Left ventricle myocardium inferior (tissue), 1 donor: ENCODE data around the gene SESTD1. TPM values are rescaled to one million over a fixed set of nuclear protein-coding genes. Genes with fewer than 3 reads are reported as not detected.
"Not testable (repeated sequence)": the region's sequence is repeated elsewhere in the genome, so short reads cannot be mapped to it uniquely, and the experiment has no call there.

ENCODE experiments used
- DNase-seq: peaks from one replicate; pipeline ENCODE4 v3.0.0-alpha.2; 2020
- H3K27ac ChIP-seq: fragments of 200-600 bp; replicated peaks from 2 replicates; pipeline ENCODE4 v1.8.0; 2021
- H3K27me3 ChIP-seq: fragments of 200-600 bp; 2 replicates; pipeline ENCODE4 v1.8.0; 2021; ENCODE audit warnings: low read depth
- H3K36me3 ChIP-seq: fragments of 200-600 bp; 2 replicates; pipeline ENCODE4 v1.8.0; 2021
- H3K4me1 ChIP-seq: fragments of 200-600 bp; 2 replicates; pipeline ENCODE4 v1.8.0; 2021
- H3K4me3 ChIP-seq: fragments of 200-600 bp; 2 replicates; pipeline ENCODE4 v1.8.0; 2021; ENCODE audit warnings: mild to moderate bottlenecking, moderate library complexity
- H3K9me3 ChIP-seq: fragments of 200-600 bp; replicated peaks from 2 replicates; pipeline ENCODE4 v1.8.0; 2021
- intact Hi-C: fragments of 100-400 bp; cut with micrococcal nuclease; formaldehyde crosslinking; loops from one replicate; pipeline ENCODE4 v1.11.0; 2022
- total RNA-seq: library from RNA; stranded (reverse); fragmentation: NEBNext Ultra II Directional; extraction: Animal tissue kit (Norgen Biotek cat#: 25700); gene quantifications from one replicate; pipeline ENCODE4 v1.2.1, GENCODE V29; 2021
- TF ChIP-seq, protein P1 (sequence below): fragments of 200-600 bp; IDR thresholded peaks from 2 replicates; pipeline ENCODE4 v1.8.0; 2021; ENCODE audit warnings: antibody characterized with exemption, mild to moderate bottlenecking, borderline replicate concordance
- donor health status: DM: no; HTN: yes; CAD: no; lungs with severe emphysema.

SESTD1 gene
- total RNA-seq, 1 donor from 2014 or later = 33.7 TPM

DNA sequence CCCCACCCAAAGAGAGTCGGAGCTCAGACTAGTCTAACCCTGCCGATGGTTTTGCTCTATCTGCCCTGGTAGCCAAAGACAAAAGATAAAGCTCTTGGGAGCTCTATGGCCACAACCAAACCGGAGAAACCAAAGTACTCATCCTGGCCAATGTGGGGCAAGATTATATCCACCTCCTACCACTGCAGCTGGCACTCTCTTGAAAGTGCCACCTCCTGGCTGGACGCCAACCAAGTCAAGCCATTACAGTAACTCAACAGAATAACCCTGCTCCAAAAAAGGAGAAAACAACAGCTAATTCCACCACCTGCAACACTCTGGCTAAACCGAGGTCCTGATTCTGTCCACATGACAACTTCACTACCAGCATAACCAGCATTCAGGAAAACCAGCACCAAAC, 57.6 kb downstream of the SESTD1 start:
- intact Hi-C loops = no loop called here
- H3K27me3 ChIP-seq = no peaks in the 10 kb centered on the region
- peaks cover 75% of the 10 kb centered on the region for H3K9me3 ChIP-seq
- H3K4me1 ChIP-seq = peaks cover 11% of the 10 kb centered on the region
- no peaks in the 10 kb centered on the region for H3K36me3 ChIP-seq
- TF ChIP-seq, protein P1, sequence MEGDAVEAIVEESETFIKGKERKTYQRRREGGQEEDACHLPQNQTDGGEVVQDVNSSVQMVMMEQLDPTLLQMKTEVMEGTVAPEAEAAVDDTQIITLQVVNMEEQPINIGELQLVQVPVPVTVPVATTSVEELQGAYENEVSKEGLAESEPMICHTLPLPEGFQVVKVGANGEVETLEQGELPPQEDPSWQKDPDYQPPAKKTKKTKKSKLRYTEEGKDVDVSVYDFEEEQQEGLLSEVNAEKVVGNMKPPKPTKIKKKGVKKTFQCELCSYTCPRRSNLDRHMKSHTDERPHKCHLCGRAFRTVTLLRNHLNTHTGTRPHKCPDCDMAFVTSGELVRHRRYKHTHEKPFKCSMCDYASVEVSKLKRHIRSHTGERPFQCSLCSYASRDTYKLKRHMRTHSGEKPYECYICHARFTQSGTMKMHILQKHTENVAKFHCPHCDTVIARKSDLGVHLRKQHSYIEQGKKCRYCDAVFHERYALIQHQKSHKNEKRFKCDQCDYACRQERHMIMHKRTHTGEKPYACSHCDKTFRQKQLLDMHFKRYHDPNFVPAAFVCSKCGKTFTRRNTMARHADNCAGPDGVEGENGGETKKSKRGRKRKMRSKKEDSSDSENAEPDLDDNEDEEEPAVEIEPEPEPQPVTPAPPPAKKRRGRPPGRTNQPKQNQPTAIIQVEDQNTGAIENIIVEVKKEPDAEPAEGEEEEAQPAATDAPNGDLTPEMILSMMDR = no peak
- no peak for DNase-seq
- no peak overlapping the region for H3K4me3 ChIP-seq
- no peak overlapping the region for H3K27ac ChIP-seq

DNA sequence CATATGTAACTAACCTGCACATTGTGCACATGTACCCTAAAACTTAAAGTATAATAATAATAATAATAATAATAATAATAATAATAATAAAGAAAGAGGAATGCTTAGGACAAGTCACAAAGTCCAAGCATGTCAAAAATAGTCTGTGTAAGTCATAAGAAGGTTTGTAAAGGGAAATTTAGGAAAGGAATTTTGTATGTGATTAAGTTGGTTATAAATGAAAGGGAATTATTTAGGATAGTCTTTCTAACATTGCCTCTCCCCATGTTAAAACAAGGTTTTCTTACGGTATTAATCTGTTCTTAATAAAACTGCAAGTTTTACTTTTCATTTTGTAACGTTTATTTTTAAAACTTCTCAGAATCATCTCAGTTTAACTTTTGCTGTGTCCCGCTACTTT, 62.8 kb downstream of the SESTD1 start:
- TF ChIP-seq, protein P1 = no peak
- Histone ChIP-seq H3K9me3 (peaks cover 49% of the 10 kb centered on the region), H3K4me3 (no peak overlapping the region), H3K4me1 (peaks cover 11% of the 10 kb centered on the region), H3K27me3 (no peaks in the 10 kb centered on the region), H3K27ac (no peak overlapping the region), H3K36me3 (no peaks in the 10 kb centered on the region)
- DNase-seq = no peak
- intact Hi-C loops = no loop called here

DNA sequence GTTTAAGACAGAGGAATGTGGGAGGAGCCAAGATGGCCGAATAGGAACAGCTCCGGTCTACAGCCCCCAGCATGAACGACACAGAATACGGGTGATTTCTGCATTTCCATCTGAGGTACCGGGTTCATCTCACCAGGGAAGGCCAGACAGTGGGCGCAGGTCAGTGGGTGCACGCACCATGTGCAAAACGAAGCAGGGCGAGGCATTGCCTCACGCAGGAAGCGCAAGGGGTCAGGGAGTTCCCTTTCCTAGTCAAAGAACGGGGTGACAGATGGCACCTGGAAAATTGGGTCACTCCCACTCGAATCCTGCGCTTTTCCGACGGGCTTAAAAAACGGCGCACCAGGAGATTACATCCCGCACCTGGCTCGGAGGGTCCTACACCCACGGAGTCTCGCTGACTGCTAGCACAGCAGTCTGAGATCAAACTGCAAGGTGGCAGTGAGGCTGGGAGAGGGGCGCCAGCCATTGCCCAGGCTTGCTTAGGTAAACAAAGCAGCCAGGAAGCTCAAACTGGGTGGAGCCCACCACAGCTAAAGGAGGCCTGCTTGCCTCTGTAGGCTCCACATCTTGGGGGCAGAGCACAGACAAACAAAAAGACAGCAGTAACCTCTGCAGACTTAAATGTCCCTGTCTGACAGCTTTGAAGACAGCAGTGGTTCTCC, 68.6 kb downstream of the SESTD1 start:
- H3K4me3 ChIP-seq, DNase-seq, H3K27me3 ChIP-seq, H3K4me1 ChIP-seq, intact Hi-C loops, H3K36me3 ChIP-seq, H3K27ac ChIP-seq: not testable (repeated sequence)
- H3K9me3 ChIP-seq = peaks cover 22% of the 10 kb centered on the region

DNA sequence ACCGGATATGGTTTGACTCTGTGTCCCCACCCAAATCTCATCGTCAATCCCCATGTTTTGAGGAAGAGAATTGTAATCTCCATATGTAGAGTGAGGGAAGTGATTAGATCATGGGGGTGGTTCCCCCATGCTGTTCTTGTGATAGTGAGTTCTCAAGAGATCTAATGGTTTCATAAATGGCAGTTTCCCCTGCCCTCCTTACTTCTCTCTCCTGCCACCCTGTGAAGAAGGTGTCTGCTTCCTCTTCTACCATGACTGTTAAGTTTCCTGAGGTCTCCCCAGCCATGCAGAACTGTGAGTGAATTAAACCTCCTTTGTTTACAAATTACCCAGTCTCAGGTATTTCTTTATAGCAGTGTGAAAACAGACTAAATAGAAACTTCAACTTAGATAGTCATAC, 69.5 kb downstream of the SESTD1 start:
- Histone ChIP-seq H3K27me3 (no peaks in the 10 kb centered on the region), H3K4me3 (no peak overlapping the region), H3K27ac (no peak overlapping the region), H3K4me1 (peaks cover 5% of the 10 kb centered on the region), H3K36me3 (peaks cover 10% of the 10 kb centered on the region), H3K9me3 (peaks cover 26% of the 10 kb centered on the region)
- intact Hi-C loops = no loop called here
- TF ChIP-seq, protein P1 = no peak
- no peak for DNase-seq

DNA sequence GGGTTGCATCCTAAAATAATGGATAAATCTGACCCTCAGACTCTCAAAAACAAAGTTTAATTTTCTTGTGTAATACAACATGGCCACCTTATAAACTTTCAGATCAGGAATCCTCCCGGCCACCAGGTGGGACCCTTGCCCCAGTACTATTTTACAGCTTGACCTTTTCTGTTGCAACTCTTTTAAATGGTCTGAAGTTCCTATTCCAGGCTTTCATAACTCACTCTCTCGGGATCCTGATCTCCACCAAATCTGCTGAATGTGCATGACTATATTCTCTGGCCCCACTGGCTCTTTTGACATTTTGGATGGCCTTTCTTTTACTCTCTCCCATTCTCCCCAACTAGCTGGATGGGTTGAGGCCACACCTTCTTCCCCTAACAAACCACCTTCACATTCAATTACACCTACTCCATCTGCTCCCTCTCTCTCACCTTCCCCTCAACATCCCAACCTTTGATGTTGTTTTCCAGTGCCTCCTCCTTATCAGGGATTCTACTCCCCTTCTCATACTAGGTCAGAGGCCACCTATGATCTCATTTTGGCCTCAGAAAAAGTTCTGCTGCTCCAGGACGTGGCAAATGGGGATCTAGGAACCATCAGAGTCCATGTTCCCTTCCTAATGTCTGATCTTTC, 70.8 kb downstream of the SESTD1 start:
- peaks cover 5% of the 10 kb centered on the region for H3K4me1 ChIP-seq
- TF ChIP-seq, protein P1 = no peak
- peaks cover 22% of the 10 kb centered on the region for H3K36me3 ChIP-seq
- H3K9me3 ChIP-seq = peaks cover 33% of the 10 kb centered on the region
- H3K27ac ChIP-seq = no peak overlapping the region
- H3K27me3 ChIP-seq = no peaks in the 10 kb centered on the region
- intact Hi-C loops = no loop called here
- no peak overlapping the region for H3K4me3 ChIP-seq
- DNase-seq = no peak

DNA sequence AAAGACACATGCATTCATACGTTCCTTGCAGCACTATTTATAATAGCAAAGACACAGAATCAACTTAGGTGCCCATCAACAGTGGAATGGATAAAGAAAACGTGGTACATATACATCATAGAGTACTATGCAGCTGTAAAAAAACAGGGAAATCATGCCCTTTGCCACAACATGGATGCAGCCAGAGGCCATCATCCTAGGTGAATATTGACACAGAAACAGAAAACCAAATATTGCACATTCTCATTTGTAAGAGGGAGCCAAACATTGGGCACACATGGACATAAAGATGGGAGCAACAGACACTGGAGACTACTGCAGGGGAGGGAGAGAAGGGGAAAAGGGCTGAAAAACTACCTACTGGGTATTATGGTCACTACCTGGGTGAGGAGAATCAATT, 73.5 kb downstream of the SESTD1 start:
- peaks cover 30% of the 10 kb centered on the region for H3K36me3 ChIP-seq
- TF ChIP-seq, protein P1 = no peak
- H3K4me1 ChIP-seq = peaks cover 5% of the 10 kb centered on the region
- no peak overlapping the region for H3K4me3 ChIP-seq
- H3K9me3 ChIP-seq = peaks cover 31% of the 10 kb centered on the region
- H3K27me3 ChIP-seq = no peaks in the 10 kb centered on the region
- intact Hi-C loops = no loop called here
- no peak overlapping the region for H3K27ac ChIP-seq
- DNase-seq = no peak
